Measurements from ENCODE around the gene UBE2J2.

DNA sequence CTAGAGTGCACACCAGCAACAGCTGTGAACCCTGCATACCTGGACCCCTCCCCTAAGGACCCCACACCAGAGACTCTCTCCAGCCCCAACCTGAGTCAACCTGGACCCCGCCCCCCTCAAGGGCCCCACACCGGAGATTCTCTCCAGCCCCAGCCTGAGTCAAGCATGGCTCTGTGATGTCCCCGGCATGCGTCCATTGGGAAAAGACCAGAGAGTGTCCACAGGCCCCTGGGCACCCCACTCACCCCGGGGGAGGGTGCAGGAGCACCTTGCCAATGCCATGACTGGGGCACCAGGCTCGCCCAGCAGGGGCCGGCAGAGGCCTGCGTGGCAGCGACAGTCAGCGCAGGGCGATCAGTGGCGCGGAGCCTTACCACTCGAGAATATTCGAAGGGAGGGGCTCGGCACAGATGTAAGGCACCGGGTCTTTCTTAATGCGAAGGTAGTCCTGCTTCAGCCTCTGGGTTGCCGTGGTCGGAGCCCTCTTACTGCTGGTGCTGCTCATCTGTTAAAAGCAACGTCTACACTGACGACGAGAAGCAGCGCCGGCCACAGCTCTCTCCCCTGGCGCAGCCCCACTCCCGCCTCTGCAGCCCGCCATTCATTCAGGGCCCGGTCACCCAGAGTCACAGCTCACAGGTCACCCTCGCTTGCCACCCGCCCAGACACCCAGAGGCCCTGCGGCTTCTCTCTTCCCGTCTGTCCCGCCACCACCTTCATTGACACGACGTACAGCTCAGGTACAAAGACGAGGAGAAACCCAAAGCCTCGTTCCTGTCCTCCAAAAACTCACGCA, 6.0 kb downstream of the UBE2J2 start:
- TF ChIP-seq, protein P1, sequence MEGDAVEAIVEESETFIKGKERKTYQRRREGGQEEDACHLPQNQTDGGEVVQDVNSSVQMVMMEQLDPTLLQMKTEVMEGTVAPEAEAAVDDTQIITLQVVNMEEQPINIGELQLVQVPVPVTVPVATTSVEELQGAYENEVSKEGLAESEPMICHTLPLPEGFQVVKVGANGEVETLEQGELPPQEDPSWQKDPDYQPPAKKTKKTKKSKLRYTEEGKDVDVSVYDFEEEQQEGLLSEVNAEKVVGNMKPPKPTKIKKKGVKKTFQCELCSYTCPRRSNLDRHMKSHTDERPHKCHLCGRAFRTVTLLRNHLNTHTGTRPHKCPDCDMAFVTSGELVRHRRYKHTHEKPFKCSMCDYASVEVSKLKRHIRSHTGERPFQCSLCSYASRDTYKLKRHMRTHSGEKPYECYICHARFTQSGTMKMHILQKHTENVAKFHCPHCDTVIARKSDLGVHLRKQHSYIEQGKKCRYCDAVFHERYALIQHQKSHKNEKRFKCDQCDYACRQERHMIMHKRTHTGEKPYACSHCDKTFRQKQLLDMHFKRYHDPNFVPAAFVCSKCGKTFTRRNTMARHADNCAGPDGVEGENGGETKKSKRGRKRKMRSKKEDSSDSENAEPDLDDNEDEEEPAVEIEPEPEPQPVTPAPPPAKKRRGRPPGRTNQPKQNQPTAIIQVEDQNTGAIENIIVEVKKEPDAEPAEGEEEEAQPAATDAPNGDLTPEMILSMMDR (IDR thresholded peaks at IDR 0.05), result no peak
- TF ChIP-seq EZH2 (IDR thresholded peaks at IDR 0.05) (no peak), EZH2phosphoT487 (IDR thresholded peaks at IDR 0.05) (no peak)
